A673 (cell line): ENCODE measurements around the gene ALDOC. TPM values are rescaled to one million over a fixed set of nuclear protein-coding genes. Genes with fewer than 3 reads are reported as not detected.

ENCODE experiments used
- BruUV-seq: library from RNA; stranded (reverse); fragments of 400-500 nt; replicated peaks from 2 replicates; lab custom pipeline; 2021; lab: Mats Ljungman, UMichigan
- CTCF ChIA-PET: fragments of 300-600 bp; sonication (Branson Sonifier 250); formaldehyde crosslinking; loops from one replicate; lab custom pipeline; 2022; ENCODE audit warnings: antibody characterized with exemption; lab: Charles Lee
- POLR2A ChIA-PET: fragments of 300-600 bp; sonication (Branson Sonifier 250); formaldehyde crosslinking; loops from one replicate; lab custom pipeline; 2022; ENCODE audit warnings: antibody characterized with exemption; ENCODE audit not compliant: low non-redundant PET; lab: Charles Lee
- DNase-seq: peaks from one replicate; pipeline ENCODE4 v3.0.0-alpha.2; 2015; ENCODE audit warnings: low spot score
- H3K27ac ChIP-seq: fragments of 200-600 bp; sonication (generic); 2 replicates; pipeline ENCODE4 v1.5.1; 2016; ENCODE audit warnings: mixed run types, low read depth, mild to moderate bottlenecking, mixed read lengths, antibody characterized with exemption, low read length; ENCODE audit not compliant: poor library complexity, severe bottlenecking
- H3K27me3 ChIP-seq: fragments of 200-600 bp; sonication (generic); replicated peaks from 2 replicates; pipeline ENCODE4 v1.6.1; 2017; ENCODE audit warnings: mixed run types, low read depth, mild to moderate bottlenecking, mixed read lengths, antibody characterized with exemption, low read length; ENCODE audit not compliant: insufficient read depth, poor library complexity
- H3K36me3 ChIP-seq: fragments of 200-600 bp; sonication (generic); 2 replicates; pipeline ENCODE4 v1.6.1; 2016; ENCODE audit warnings: mixed run types, mild to moderate bottlenecking, mixed read lengths, antibody characterized with exemption, low read length; ENCODE audit not compliant: insufficient read depth, poor library complexity, severe bottlenecking
- H3K4me1 ChIP-seq: fragments of 200-600 bp; sonication (generic); 2 replicates; pipeline ENCODE4 v1.6.1; 2017; ENCODE audit warnings: mixed run types, mild to moderate bottlenecking, mixed read lengths, antibody characterized with exemption, low read length; ENCODE audit not compliant: insufficient read depth, poor library complexity, severe bottlenecking
- H3K4me3 ChIP-seq: fragments of 200-600 bp; sonication (generic); 2 replicates; pipeline ENCODE4 v1.5.1; 2016; ENCODE audit warnings: low read depth, mixed run types, mild to moderate bottlenecking, mixed read lengths, low read length; ENCODE audit not compliant: poor library complexity, severe bottlenecking
- H3K9me3 ChIP-seq: fragments of 200-600 bp; sonication (generic); 2 replicates; pipeline ENCODE4 v1.6.1; 2016; ENCODE audit warnings: mixed run types, low read depth, mild to moderate bottlenecking, mixed read lengths, antibody characterized with exemption, low read length; ENCODE audit not compliant: poor library complexity, severe bottlenecking
- EZH2 ChIP-seq: fragments of 200-600 bp; sonication (generic); IDR thresholded peaks from 2 replicates; pipeline ENCODE4 v1.6.1; 2017; ENCODE audit warnings: borderline replicate concordance, low read depth, mild to moderate bottlenecking, mixed read lengths, antibody characterized with exemption, low read length; ENCODE audit not compliant: poor library complexity, severe bottlenecking
- intact Hi-C: fragments of 100-400 bp; cut with micrococcal nuclease; formaldehyde crosslinking; loops from one replicate; pipeline ENCODE4 v1.10.0; 2022; ENCODE audit not compliant: unreplicated experiment
- total RNA-seq: library from RNA; stranded (reverse); gene quantifications from 2 replicates; pipeline ENCODE4 v1.2.3, GENCODE V29; 2021
- TF ChIP-seq, protein P1 (sequence below): fragments of 300-800, 200-600 bp; sonication (generic); conservative IDR thresholded peaks from 2 replicates; pipeline ENCODE4 v1.5.1; 2017; ENCODE audit warnings: low read depth, mild to moderate bottlenecking, antibody characterized with exemption, low read length, moderate library complexity, mixed read lengths

The ALDOC gene
- total RNA-seq, 1 experiment from 2014 or later = 9.7 TPM

DNA sequence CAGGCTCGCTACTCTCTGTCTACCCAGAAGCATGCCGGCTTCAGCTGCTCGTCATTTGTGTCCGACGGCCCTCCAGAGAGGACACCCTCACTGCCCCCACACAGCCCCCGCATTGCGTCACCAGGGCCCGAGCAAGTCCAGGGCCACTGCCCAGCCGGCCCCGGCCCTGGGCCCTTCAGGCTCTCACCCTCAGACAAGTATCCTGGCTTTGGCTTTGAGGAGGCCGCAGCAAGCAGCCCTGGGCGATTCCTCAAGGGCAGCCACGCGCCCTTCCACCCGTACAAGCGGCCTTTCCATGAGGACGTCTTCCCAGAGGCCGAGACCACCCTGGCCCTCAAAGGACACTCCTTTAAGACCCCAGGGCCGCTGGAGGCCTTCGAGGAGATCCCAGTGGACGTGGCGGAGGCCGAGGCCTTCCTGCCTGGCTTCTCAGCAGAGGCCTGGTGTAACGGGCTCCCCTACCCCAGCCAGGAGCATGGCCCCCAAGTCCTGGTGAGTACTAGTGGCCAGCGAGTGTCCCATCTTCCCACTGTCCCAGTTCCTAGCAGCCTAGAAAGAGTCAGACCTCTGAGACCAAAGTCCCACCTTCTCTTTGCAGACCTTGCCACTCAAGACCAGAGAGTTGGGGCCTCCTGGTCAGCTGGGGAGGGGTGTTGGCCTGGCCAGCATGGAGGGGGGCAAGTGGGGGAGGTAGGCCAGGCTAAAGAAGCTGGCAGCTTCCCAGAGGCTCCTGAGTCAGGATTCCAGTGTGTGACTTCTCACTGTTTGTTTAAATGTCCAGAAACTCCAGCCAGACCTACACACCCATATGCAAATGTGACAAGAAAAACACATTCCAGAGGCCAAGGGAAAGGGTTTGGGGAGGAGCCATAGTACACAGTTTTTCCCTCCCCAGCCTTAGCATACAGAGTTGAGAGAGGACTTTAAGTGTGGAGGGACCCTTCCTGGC, 51.9 kb downstream of the ALDOC start:
- TF ChIP-seq EZH2 = no peak
- TF ChIP-seq, protein P1, sequence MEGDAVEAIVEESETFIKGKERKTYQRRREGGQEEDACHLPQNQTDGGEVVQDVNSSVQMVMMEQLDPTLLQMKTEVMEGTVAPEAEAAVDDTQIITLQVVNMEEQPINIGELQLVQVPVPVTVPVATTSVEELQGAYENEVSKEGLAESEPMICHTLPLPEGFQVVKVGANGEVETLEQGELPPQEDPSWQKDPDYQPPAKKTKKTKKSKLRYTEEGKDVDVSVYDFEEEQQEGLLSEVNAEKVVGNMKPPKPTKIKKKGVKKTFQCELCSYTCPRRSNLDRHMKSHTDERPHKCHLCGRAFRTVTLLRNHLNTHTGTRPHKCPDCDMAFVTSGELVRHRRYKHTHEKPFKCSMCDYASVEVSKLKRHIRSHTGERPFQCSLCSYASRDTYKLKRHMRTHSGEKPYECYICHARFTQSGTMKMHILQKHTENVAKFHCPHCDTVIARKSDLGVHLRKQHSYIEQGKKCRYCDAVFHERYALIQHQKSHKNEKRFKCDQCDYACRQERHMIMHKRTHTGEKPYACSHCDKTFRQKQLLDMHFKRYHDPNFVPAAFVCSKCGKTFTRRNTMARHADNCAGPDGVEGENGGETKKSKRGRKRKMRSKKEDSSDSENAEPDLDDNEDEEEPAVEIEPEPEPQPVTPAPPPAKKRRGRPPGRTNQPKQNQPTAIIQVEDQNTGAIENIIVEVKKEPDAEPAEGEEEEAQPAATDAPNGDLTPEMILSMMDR = no peak
- ChIA-PET CTCF (no interaction called here), POLR2A (no interaction called here)
- no TSS peak for BruUV-seq
- Histone ChIP-seq H3K27me3 (no peaks in the 10 kb centered on the region), H3K9me3 (no peaks in the 10 kb centered on the region), H3K27ac (no peak overlapping the region), H3K4me3 (no peak overlapping the region), H3K4me1 (no peaks in the 10 kb centered on the region), H3K36me3 (no peaks in the 10 kb centered on the region)
- intact Hi-C loops = no loop called here
- no peak for DNase-seq

GRCh38 chr17:28523876-28524275, 52.8 kb downstream of the ALDOC start:
- TF ChIP-seq, protein P1 = no peak
- TF ChIP-seq EZH2 = no peak
- Histone ChIP-seq H3K4me1 (no peaks in the 10 kb centered on the region), H3K27ac (no peak overlapping the region), H3K36me3 (no peaks in the 10 kb centered on the region), H3K27me3 (no peaks in the 10 kb centered on the region), H3K4me3 (no peak overlapping the region), H3K9me3 (no peaks in the 10 kb centered on the region)
- ChIA-PET CTCF (no interaction called here), POLR2A (no interaction called here)
- intact Hi-C loops = no loop called here
- DNase-seq = no peak
- no TSS peak for BruUV-seq

DNA sequence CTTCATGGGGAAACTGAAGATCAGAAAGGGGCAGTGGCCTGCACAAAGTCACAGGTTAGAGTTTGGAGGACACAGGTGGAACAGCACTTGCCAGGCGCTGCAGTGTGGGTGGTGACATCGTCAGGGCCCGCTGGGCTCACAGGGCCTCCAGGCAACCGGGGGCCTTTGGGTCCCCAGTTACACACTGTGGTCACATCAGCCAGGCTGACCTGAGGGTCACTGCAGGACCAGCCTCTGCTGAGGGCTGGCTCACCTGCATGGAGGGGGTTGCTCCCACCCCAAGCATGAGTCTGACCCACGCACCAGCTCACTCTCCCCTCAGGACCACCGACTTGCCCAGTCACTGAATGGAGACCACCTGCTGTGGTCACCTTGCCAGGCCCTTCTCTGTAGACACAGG, 53.5 kb downstream of the ALDOC start:
- Histone ChIP-seq H3K9me3 (no peaks in the 10 kb centered on the region), H3K4me1 (no peaks in the 10 kb centered on the region), H3K27ac (no peak overlapping the region), H3K36me3 (no peaks in the 10 kb centered on the region), H3K27me3 (no peaks in the 10 kb centered on the region), H3K4me3 (no peak overlapping the region)
- ChIA-PET CTCF (no interaction called here), POLR2A (no interaction called here)
- no TSS peak for BruUV-seq
- DNase-seq = no peak
- TF ChIP-seq, protein P1 = no peak
- TF ChIP-seq EZH2 = no peak
- intact Hi-C loops = no loop called here

Other genes with a start within 250 kb of the ALDOC start
- 21.5 and 26.5 TPM in 2 replicates for gene IFT20, start 241.4 kb downstream of the ALDOC start, total RNA-seq
- gene TNFAIP1, start 241.1 kb downstream of the ALDOC start, total RNA-seq = 27.5 and 36.8 TPM in 2 replicates
- 115 TPM in 2 replicates for gene POLDIP2, start 219.4 kb downstream of the ALDOC start, total RNA-seq
- not detected in 2 replicates for gene SEBOX, start 211.7 kb downstream of the ALDOC start, total RNA-seq
- 0.26 TPM in 1 of 2 replicates, not detected in the other for gene VTN, start 206.6 kb downstream of the ALDOC start, total RNA-seq
- gene SARM1, start 205.2 kb downstream of the ALDOC start, total RNA-seq = 37.7 and 47.1 TPM in 2 replicates
- 4.4 and 6.4 TPM in 2 replicates for gene SLC46A1, start 170.7 kb downstream of the ALDOC start, total RNA-seq
- gene SLC13A2, start 103.3 kb downstream of the ALDOC start, total RNA-seq = not detected in 2 replicates
- not detected in 2 replicates for gene FOXN1, start 70.5 kb downstream of the ALDOC start, total RNA-seq
- gene UNC119, start 24.3 kb downstream of the ALDOC start, total RNA-seq = 44.6 and 46.8 TPM in 2 replicates
- gene PIGS, start 5.4 kb downstream of the ALDOC start, total RNA-seq = 51.6 and 64.8 TPM in 2 replicates
- gene SPAG5, start 22.1 kb upstream of the ALDOC start, total RNA-seq = 213 and 219 TPM in 2 replicates
- 34.6 and 36.8 TPM in 2 replicates for gene RSKR, start 37.3 kb upstream of the ALDOC start, total RNA-seq
- 176 and 198 TPM in 2 replicates for gene BLTP2, start 68.3 kb upstream of the ALDOC start, total RNA-seq
- gene SDF2, start 85.0 kb upstream of the ALDOC start, total RNA-seq = 41.1 and 41.6 TPM in 2 replicates
- 103 and 105 TPM in 2 replicates for gene SUPT6H, start 85.3 kb upstream of the ALDOC start, total RNA-seq
- 4.6 and 7.8 TPM in 2 replicates for gene PROCA1, start 135.0 kb upstream of the ALDOC start, total RNA-seq
- gene RAB34, start 141.0 kb upstream of the ALDOC start, total RNA-seq = 158 and 165 TPM in 2 replicates
- 1,563 and 1,683 TPM in 2 replicates for gene RPL23A, start 143.1 kb upstream of the ALDOC start, total RNA-seq
- gene TLCD1, start 149.3 kb upstream of the ALDOC start, total RNA-seq = 3.8 and 7.8 TPM in 2 replicates
- 3.9 and 4.2 TPM in 2 replicates for gene NEK8, start 151.9 kb upstream of the ALDOC start, total RNA-seq
- gene TRAF4, start 167.1 kb upstream of the ALDOC start, total RNA-seq = 128 TPM in 2 replicates